Ecto neural progenitor cell (in vitro differentiated cells): ENCODE data around the gene RICTOR.

Experiments used
- DNase-seq: peaks from one replicate; pipeline ENCODE4 v3.0.0-alpha.2; 2018; ENCODE audit warnings: low spot score

The RICTOR gene

DNA sequence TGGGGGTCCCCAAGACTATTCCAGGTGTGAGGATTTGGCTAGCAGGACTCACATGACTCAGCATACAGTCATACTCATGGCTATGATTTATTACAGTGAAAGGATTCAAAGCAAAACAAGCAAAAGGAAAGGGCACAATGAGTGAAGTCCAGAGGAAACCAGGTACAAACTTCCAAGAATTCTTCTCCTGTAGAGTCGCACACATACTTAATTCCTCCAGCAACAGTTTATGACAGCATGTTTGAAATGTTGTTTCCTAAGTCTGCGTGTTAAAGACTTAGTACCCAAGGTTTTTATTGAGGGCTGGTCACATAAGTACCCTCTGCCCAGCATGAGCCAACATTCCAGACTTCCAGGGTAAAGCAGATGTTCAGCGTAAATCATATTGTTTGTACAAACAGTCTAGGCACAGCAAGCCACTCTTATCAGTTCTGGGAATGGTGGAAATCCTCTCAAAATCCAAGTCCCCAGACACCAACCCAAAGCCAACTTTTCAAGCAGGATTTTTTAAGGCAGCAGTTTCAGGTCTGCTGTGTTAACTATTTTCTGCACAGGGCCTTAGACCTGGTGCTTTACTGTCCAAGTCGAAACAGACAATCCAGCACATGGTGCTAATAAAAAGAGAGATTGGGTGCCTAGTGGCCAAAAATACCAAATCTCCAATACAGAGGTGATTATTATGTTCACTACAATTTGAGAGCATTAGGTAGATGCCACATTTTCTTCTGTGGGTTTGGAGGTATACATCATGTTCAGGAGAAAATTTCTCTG, 18.6 kb upstream of the RICTOR start:
- no peak for DNase-seq

DNA sequence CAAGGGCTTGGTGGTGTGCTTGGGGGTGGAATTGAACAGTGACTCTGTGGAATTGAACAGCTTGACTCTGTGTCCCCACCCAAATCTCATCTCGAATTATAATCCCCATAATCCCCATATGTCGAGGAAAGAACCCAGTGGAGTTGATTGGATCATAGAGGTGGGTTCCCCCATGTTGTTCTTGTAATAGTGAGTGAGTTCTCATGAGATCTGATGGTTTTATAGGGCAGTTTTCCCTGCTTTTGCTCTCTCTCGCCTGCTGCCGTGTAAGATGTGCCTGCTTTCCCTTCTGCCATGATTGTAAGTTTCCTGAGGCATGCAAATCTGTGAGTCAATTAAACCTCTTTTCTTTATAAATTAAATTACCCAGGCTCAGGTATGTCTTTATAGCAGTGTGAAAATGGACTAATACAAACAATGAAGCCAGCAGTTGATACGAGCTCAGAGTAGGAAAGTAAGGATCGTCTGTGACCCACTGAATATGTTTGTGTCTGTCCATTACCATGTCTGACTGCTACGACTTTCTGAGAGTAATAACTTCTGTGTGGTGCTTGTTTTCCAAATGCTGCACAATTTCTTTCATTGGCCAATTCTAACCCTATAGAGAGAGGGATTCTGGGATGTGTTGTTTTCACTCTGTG, 17.9 kb upstream of the RICTOR start:
- no peak for DNase-seq

DNA sequence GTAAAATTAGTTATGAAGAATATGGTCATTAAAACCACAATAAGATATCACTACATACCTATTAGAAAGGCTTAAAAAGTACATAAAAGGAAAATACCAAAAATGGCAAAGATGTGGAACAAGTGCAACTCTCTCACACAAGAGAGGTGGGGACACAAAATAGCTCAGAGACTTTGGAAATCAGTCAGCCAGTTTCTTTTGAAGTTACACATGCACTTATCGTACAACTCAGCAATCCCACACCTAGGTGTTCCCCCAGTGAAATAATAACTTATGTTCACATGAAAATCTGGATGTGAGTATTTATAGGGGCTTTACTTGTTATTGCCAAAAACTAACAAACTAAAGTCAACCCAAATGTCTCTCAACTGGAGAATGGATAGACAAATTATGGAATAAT, 9.8 kb upstream of the RICTOR start:
- no peak for DNase-seq

DNA sequence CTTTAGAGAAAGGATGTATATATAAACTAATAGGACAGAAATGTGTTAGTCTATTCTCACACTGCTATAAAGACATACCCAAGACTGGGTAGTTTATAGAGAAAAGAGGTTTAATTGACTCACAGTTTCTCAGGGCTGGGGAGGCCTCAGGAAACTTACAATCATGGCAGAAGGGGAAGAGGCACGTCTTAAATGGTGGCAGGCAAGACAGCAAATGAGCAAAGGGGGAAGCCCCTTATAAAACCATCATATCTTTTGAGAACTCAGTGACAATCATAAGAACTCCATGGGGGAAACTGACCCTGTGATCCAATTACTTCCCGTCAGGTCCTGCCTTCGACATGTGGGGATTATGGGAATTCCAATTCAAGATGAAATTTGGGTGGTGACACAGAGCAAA, 8.8 kb upstream of the RICTOR start:
- DNase-seq = no peak

DNA sequence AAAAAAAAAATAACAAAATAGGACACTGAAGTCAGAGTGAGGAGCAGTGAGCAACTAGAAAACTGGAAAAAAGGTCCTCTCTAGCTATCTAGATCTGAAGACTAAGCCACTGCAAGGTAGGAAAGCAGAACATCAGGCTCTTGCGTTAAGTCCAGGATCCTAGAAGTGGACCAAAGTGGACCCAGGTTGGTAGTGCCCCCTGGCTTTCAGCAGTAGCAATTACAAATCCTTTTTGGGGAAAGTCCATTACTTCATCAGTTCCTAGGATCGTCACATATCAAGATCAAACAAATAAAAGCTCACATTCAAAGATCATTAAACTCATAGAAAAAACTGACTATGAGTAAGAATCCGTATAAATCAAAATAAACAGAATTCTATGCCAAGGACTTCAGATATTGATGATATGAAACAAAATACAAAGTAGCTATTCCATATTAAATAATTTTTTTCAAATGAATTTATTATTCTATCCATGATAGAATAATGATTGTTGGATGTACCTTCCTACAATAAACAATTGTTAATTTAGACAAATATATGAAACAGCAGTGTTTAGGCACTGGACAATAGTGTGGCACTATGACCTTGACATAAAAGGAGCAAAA, 6.5 kb upstream of the RICTOR start:
- peak; percentile 55 for DNase-seq

DNA sequence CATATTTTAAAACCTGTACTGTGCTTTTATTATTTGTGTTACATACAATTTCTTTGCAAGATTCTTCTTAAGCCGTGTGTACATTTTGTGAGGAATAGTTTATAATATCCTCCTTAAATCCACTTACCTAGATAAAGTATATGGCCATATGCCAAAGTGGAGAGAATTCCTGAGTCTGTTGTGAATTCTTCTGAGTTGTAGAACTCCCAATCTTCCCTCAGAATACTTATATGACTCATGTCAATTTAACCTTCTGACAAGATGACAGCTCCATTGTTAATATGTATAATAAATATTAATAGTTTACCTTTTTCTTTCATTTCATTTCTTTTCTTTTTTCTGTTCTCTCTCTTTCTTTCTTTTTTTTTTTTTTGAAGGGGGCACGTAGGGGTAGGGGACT, 6.0 kb upstream of the RICTOR start:
- no peak for DNase-seq

DNA sequence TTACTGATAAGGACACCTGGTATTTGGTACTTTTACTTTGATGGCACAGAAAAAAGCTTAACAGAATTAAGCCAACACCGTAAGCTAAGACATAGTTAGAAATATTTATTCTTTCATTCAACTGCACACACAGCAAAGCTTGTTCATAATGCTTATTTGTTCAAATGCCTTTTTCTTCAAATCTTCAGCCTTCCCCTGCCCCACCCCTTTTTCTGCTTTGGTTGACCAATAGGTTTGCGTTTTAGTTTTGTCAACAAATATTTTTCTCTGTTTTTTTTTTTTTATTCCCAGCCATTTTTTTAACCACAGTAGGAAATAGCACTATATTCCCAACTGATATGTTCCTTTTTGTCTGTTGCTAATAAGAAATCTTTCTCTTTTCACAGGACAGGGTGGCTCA, 4.9 kb upstream of the RICTOR start:
- DNase-seq = no peak

DNA sequence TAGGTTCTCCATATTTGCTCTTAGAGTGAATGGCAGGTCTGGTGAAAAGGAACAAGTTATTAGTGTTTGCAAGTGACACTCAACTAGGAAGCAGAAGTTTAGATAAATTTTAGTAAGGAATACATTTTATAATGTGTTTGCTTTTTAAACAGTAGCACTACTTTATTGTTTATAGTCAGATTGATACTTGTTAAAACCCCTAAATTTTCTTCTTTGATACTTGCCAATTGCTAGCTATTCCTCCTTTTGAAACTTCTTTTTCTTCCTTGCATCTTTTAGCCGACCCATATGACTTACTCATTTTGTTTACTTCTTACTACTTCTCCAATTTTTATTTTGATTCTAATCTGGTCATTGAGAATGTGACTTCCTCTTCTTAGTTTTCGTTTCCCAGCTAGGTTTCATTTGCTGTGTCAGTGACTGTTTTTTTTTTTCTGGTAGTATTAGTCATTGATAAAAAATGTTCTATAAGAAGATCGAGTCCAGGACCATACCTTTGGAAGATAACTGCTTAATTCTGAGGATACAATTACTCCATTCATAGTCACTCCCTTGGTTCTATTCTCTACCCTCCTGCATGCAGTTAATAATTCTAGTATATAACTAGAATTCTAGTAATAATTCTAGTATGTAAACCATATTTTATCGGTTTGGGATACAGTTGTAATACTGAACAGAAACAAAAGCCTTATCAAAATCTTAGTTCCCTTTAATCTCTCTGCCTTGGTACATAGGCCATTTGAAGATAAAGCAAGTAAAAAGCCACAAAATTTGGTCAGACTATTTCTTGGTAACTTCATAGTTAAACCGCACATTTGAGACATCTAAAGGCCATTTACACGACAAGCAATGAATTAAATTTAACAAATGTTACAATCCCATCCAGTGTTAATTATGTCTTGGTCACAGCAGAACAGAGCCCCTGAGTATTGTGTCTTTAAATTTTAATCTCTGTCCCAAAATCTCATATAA, 2.8 kb upstream of the RICTOR start:
- no peak for DNase-seq

DNA sequence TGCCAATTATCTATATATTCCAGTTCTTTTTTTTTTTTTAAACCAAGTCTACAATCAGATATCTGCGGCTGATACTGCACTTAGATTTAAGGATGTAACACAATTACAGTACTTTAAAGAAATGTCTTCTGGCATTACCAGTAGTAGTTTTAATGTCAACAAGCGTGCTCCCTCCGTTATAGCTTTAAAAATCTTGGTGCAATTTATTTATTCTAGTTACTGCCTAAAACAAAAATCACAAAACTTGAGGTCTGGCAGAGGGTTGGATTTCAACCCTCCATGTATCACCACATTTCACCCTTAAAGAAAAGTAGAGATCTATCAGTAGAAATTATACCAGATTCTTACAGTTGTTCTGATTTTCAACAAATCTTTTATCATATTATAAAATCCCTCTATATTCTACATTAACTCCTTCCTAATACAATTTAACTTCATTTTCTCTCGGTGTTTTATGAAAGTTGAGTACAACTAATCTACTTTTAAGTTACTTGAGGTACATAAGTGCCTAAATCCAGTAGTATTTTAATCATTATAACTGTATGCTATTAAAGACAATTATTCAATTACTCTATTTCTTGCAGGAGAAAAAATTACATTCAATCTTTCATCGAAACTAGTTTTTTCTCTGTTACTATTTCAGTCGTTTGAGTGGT, 2.0 kb upstream of the RICTOR start:
- no peak for DNase-seq

DNA sequence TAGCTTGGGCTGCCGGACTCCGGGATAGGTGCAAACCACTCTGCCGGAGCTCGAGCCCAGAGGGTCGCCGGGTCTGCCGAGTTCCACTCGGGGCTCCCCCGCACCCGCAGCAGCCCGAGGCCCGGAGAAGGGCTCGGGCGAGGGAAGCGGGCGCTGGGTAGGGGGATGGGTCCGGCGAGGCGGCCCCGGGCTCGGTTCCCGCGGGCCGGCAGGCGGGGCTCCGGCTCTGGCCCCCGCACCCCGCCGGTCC, 507 bp downstream of the RICTOR start:
- DNase-seq = no peak

DNA sequence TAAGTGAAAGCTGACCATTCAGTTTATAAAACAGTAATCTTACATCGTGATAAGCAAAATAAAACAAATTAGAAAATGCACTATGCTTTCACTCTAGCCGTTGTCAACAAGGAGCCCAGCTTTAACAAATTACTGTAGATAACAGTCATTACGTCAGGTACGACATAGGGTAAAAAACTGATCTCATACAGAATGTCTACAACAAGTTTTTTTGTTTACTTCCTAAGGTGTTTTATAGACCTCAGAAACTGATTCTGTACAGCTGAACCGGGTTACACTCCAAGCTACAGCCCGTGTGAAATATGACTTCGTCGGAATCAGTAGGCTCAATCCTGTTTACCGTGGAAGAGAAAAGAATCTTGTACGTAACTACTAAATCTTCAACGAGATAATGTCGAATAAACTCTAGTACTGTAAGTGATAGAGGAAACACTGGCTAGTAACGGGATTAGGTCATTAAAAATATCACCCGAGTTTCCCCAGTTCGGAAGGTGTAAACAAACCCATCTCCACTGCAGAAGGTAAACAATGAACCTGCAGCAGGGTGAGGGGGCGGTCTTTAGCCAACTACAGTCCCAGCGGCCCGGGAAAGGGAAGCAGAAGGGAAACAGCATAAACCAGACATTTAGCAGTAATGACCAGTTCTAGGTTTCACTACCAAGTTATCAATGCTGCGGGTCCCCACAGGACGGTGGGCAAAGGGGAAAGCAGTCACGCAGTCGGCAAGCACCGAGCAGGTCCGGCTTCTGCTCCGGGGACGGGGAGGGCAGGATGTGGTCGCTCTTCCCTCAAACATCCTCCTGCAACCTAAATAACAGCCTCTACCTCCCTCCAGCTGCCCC, 1.1 kb downstream of the RICTOR start:
- peak; percentile 73 for DNase-seq

DNA sequence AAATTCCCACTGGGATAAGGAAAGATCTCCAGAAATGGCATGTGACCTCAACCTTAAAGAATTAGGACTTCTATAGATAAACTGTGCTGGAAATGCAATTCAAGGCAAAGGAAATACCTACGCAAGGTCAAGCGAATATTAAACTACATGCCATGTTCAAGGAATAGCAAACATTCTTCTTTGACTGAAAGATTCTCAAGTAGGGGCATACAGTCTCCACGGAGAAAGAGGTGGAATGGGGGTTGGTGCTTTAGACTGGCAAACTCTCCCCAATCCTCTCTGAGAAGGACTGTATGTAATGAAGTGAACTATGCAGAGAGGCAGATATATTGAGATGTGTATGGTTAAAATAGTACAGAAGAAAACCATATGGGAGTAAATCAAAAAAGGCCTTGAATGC, 6.1 kb downstream of the RICTOR start:
- DNase-seq = no peak

DNA sequence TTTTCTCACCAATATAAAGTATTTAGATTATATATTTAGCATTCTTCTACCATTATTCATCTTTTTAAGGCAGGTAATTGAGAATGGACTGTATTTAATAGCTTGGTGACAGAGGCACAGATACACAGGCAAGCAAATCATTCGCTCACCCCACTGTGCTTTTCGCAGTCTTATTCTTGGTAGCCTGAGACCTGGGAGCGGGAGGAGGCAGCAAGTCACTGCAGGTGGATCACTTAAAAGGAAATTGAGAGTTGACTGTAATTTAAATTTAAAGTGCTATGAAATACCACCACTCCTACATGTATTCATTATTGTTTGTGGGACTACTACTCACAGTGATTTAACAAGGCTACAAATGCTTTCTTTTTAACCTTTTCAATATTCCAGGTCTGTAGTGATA, 9.7 kb downstream of the RICTOR start:
- no peak for DNase-seq

DNA sequence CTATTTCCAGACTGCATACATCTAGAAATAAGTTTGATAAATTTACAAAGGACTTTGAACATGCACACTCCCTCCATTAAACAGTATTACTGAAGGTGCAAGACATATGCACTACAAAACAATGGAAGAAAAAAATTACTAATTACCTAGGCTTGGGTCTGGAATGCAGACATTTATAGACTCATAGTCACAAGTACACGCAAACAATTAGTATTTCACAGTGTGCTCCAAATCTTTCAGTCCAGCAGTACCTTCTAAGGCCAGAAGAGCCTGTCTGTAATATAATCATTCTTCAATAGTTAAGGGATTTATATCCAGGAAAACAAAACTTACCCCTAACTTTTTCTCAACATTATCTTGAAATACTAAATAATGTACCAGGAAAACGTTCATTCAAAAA, 11.2 kb downstream of the RICTOR start:
- no peak for DNase-seq

DNA sequence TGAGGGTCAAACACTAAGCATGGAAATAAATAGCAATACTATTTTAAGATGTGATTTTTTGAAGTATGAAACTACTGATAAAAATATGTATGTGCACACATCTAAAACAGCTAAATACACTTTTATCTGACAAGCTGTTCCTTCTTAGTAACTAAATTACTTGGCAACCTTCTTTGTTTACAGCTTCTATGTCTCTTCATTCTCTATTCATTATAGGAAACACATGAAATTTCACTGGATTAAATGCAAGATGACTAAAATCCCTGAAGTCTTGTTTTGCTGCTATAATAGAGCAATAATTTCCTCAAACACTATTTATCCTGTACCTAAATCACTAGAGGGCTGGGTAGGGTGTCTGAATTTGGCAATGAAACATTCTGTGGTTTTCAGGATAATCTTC, 11.7 kb downstream of the RICTOR start:
- DNase-seq = no peak

DNA sequence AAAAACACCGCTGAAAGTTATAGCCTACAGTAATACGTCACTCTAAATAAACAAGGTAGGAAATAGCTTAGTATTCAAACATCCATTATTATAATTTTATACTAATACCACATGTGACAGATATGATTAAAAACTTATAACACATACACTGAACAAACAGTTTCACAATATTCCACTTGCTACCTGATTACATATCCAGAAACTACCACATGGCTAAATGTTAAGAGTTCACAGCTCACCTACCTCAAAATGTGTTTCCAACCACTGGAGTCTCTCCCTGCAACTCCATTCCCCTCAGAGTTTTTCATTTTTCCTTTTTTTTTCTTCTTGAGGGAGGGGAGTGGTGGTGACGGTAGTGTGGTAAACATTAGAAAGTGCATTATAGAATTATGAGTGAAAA, 12.1 kb downstream of the RICTOR start:
- DNase-seq = no peak

DNA sequence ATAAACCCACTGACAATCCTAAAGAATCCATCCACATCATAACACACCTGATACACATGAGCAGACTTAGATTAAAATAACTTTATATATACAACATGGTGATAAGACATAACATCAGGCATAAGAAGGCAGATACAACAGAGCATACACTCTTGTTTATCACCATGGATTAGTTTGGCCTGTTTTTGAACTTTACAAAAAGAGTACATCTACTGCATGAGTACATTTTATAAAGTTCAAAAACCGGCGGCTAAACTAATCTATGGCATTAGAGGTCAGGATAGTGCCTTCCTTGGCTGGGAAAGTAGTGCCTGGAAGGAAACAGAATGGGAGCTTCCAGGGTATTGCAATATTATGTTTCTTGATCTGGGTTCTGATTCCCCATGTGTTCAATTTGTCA, 15.1 kb downstream of the RICTOR start:
- no peak for DNase-seq

DNA sequence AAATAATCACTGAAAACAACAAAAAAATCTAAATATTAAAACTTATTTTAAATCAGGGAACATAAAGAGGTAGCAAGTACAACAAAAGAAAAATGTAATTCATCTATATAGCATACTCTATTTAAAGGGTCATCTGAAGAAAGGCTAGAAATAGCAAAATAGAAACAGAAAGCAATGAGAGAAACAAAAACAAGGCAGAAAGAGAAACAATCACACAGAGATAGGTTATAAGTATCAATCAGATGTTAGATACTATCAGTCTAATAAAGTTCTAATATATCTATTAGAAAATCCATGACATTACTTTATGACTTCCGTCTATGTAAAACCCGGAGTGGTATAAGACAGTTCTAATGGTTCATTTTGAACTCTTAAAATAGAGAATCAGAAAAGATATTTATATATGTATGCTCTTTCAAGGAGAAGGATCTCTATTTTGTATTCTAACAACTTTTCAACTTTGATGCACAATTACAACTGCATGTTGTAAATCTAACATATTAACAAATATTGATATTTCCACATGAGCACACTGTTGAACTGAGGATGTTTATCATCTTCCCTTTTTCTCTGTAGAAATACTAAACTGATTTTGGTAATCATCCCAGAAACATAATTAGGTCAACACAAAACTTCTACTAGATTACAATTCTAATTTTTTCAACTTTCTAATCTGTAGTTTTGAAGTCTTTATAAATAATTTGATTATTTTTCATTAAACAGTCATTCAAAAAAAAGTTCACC, 15.8 kb downstream of the RICTOR start:
- DNase-seq = no peak

DNA sequence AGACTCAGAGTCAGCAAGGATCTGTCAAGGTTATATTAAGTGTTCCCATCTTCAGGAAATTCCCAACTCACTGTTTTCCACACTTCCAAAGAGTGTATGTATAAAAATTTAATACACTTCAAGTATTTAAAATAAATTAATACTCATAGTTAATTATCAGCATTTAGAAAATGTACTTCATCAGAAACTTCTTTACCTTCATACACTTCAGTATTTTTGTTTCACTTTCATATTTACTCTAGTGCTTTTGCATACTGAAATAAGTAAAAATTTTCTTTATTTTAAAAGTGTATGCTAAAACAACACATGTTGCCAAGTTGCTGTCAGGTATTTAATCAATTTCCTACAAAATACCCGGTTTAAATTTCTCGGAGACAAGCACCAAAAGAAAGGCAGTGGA, 16.5 kb downstream of the RICTOR start:
- no peak for DNase-seq

DNA sequence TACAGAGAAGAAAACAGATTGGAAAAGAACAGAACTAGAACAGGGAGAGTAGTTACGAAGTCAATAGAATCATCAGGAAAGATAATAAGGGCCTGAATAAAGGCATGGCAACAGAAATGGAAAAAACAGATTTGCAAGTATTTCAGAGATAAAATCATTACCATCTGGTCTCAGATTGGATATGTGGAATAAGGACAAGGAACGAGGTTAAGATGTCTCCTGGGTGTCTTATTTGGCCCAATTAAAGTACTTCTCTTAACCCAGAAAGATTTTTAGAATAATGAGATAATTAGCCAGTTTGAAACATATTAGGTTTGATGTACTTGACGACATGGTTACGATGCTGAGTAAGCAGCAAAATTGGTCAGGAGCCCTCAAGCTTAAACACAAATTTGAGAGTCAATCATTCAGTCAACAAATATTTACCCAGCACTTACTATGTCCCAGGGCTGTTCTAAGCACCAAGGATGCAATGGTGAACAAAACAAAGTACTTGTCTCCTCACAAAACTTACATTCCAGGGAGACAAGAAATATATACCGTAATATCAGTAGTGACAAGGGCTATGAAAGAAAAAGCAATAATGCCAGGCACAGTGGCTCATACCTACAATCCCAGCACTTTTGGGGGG, 18.3 kb downstream of the RICTOR start:
- DNase-seq = no peak
